Smooth muscle cell (in vitro differentiated cells): ENCODE results near the gene PTPDC1. TPM values are rescaled to one million over a fixed set of nuclear protein-coding genes. Genes with fewer than 3 reads are reported as not detected.
A peak's percentile ranks its signal among the peaks of the same experiment; 100 is the strongest.
"Not testable (repeated sequence)": the region's sequence is repeated elsewhere in the genome, so short reads cannot be mapped to it uniquely, and the experiment has no call there.

Source experiments
- DNase-seq: peaks from one replicate; lab custom pipeline; 2025; ENCODE audit not compliant: unreplicated experiment; lab: John Stamatoyannopoulos, UW
- H2AFZ ChIP-seq: fragments of 200-600 bp; sonication (generic); 2 replicates; pipeline ENCODE4 v1.6.0; 2016; ENCODE audit warnings: antibody characterized with exemption, low read depth, mild to moderate bottlenecking
- H3F3A ChIP-seq: fragments of 200-600 bp; sonication (generic); 2 replicates; pipeline ENCODE4 v1.6.0; 2017; ENCODE audit warnings: antibody characterized with exemption, low read depth
- H3K27ac ChIP-seq: fragments of 200-600 bp; sonication (generic); 2 replicates; pipeline ENCODE4 v1.5.1; 2016; ENCODE audit warnings: low read depth, mild to moderate bottlenecking
- H3K27me3 ChIP-seq: fragments of 200-600 bp; sonication (generic); 2 replicates; pipeline ENCODE4 v1.6.1; 2016; ENCODE audit warnings: low read depth, mild to moderate bottlenecking
- H3K36me3 ChIP-seq: fragments of 200-600 bp; sonication (generic); 2 replicates; pipeline ENCODE4 v1.5.1; 2016; ENCODE audit warnings: low read depth
- H3K4me1 ChIP-seq: fragments of 200-600 bp; sonication (generic); 2 replicates; pipeline ENCODE4 v1.5.1; 2016; ENCODE audit warnings: low read depth
- H3K4me2 ChIP-seq: fragments of 200-600 bp; sonication (generic); 2 replicates; pipeline ENCODE4 v1.6.0; 2016; ENCODE audit warnings: mild to moderate bottlenecking
- H3K4me3 ChIP-seq: fragments of 200-600 bp; sonication (generic); 2 replicates; pipeline ENCODE4 v1.5.1; 2016; ENCODE audit warnings: mild to moderate bottlenecking
- H3K79me2 ChIP-seq: fragments of 200-600 bp; sonication (generic); 2 replicates; pipeline ENCODE4 v1.6.0; 2016; ENCODE audit warnings: low read depth, mild to moderate bottlenecking
- H3K9ac ChIP-seq: fragments of 200-600 bp; sonication (generic); 2 replicates; pipeline ENCODE4 v1.6.0; 2016; ENCODE audit warnings: low read depth
- H3K9me3 ChIP-seq: fragments of 200-600 bp; sonication (generic); replicated peaks from 2 replicates; pipeline ENCODE4 v1.5.1; 2016; ENCODE audit warnings: low read depth
- H4K20me1 ChIP-seq: fragments of 200-600 bp; sonication (generic); 2 replicates; pipeline ENCODE4 v1.6.0; 2016; ENCODE audit warnings: low read depth
- WGBS: methylation state at CpG from one replicate; pipeline ENCODE4 v1.1.7; 2016; ENCODE audit warnings: low lambda C conversion rate; 5-methylcytosine and 5-hydroxymethylcytosine counted together
- polyA plus RNA-seq: library from polyadenylated mRNA; unstranded; fragments of >200 nt; fragmentation: Nextera tagmentation; extraction: Ambion mirVana; gene quantifications from 2 replicates; pipeline ENCODE4 v1.2.1, GENCODE V29; 2016
- total RNA-seq: library from RNA; depleted of rRNA; stranded (reverse); fragments of >200 nt; gene quantifications from 2 replicates; pipeline ENCODE4 v1.2.3, GENCODE V29; 2014
- TF ChIP-seq, protein P1 (sequence below): fragments of 200-600 bp; sonication (generic); IDR thresholded peaks from 2 replicates; pipeline ENCODE4 v1.5.1; 2017; ENCODE audit warnings: borderline replicate concordance, mild to moderate bottlenecking, antibody characterized with exemption; ENCODE audit not compliant: insufficient read depth, poor library complexity, severe bottlenecking

PTPDC1 gene
- total and polyA plus RNA-seq, 2 experiments from 2014 or later: 11.0 to 19.6 TPM

DNA sequence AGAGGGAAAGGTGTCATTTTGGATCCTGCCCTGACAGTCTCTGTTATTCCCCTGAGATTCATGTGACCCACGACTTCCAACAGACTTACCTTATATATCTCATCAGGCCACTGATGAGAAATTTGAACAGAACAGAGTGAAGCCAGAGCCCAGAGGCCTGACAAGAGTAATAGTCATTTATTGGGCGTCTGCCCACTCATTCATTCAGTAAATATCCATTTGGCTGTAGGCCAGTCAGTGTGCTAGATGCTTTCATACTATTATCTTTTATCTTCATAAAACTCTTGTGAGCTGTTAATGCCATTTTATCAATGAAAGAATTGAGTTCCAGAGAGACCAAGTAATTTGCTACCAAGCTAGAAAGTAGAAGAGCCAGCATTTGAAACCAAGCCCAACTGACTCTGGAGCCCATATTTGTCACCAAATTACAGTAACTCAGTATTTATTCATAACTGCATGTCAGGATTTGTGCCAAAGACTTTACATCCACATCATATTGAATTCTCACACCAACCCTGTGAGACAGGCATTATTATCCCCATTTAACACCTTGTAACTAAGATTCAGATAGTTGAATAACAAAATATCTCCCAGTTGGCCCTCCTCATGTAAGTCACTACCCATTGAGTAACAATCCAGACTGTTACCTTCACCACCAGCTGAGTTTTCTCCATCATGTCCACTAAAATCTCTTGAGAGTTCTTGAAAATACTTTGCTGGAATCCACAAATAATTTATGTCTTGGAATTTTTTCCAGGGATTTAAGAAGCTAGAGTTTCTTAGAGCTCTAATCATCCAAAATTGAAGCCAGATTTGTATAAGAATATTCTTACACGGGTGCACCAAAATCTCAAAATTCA lies 2.5 kb downstream of the PTPDC1 start:
- Histone ChIP-seq H3K9ac (no peak overlapping the region), H3K27ac (no peak overlapping the region), H2AFZ (no peak overlapping the region), H3K27me3 (no peaks in the 10 kb centered on the region), H4K20me1 (peaks cover 22% of the 10 kb centered on the region), H3K4me2 (no peak overlapping the region), H3K36me3 (no peaks in the 10 kb centered on the region), H3K4me3 (no peak overlapping the region), H3F3A (peaks cover 9% of the 10 kb centered on the region), H3K9me3 (no peaks in the 10 kb centered on the region), H3K4me1 (peaks cover 18% of the 10 kb centered on the region), H3K79me2 (no peaks in the 10 kb centered on the region)
- 88% methylated on average over 3 of the region's 3 CpGs for WGBS
- TF ChIP-seq, protein P1, sequence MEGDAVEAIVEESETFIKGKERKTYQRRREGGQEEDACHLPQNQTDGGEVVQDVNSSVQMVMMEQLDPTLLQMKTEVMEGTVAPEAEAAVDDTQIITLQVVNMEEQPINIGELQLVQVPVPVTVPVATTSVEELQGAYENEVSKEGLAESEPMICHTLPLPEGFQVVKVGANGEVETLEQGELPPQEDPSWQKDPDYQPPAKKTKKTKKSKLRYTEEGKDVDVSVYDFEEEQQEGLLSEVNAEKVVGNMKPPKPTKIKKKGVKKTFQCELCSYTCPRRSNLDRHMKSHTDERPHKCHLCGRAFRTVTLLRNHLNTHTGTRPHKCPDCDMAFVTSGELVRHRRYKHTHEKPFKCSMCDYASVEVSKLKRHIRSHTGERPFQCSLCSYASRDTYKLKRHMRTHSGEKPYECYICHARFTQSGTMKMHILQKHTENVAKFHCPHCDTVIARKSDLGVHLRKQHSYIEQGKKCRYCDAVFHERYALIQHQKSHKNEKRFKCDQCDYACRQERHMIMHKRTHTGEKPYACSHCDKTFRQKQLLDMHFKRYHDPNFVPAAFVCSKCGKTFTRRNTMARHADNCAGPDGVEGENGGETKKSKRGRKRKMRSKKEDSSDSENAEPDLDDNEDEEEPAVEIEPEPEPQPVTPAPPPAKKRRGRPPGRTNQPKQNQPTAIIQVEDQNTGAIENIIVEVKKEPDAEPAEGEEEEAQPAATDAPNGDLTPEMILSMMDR: no peak
- no peak for DNase-seq

- H3K9me3 ChIP-seq, H3K4me1 ChIP-seq, H3K27me3 ChIP-seq, DNase-seq, H3K79me2 ChIP-seq, H3K4me2 ChIP-seq, H3K36me3 ChIP-seq, H3K27ac ChIP-seq, H2AFZ ChIP-seq, H3F3A ChIP-seq, H3K4me3 ChIP-seq, H3K9ac ChIP-seq, H4K20me1 ChIP-seq: not testable (repeated sequence)
- 71% methylated on average over 31 of the region's 33 CpGs for WGBS
Observed at GRCh38 chr9:94094219-94095145, 10.2 kb downstream of the PTPDC1 start.

GRCh38 chr9:94096819-94097577 lies 12.7 kb downstream of the PTPDC1 start:
- Histone ChIP-seq H3K9ac (no peak overlapping the region), H3K4me3 (no peak overlapping the region), H2AFZ (no peak overlapping the region), H3K4me2 (no peak overlapping the region), H3K4me1 (no peaks in the 10 kb centered on the region), H3F3A (no peaks in the 10 kb centered on the region), H4K20me1 (no peaks in the 10 kb centered on the region), H3K36me3 (no peaks in the 10 kb centered on the region), H3K79me2 (no peaks in the 10 kb centered on the region), H3K27me3 (no peaks in the 10 kb centered on the region), H3K27ac (peak overlapping the region; percentile 4), H3K9me3 (no peaks in the 10 kb centered on the region)
- WGBS: 94% methylated on average over 9 of the region's 9 CpGs
- TF ChIP-seq, protein P1: no peak
- no peak for DNase-seq
